Measurements from ENCODE around the gene HPSE2. TPM values are rescaled to one million over a fixed set of nuclear protein-coding genes. Genes with fewer than 3 reads are reported as not detected.

Gene HPSE2
- total and polyA plus RNA-seq, 2 experiments from 2014 or later, result 0.10 to 0.24 TPM

DNA sequence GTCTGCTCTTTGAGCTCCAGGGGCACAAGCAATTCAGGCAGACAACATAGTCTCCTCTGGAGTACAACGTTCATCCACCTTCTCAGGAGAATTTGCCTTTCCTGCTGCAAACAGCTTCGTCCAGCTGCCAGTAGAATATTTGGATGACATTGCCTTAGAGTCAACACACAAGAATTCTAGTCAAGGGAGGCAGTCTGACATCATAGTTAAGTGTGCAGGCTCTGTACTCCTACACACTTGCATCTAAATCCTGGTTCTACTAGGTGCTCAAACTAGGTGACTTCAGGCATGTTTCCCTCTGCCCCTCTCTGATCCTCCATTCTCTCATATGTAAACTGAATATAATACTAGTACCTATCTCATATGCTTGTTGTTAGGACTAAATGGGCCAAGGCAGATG lies 314.8 kb downstream of the HPSE2 start (continued):
- TF ChIP-seq, protein P1, sequence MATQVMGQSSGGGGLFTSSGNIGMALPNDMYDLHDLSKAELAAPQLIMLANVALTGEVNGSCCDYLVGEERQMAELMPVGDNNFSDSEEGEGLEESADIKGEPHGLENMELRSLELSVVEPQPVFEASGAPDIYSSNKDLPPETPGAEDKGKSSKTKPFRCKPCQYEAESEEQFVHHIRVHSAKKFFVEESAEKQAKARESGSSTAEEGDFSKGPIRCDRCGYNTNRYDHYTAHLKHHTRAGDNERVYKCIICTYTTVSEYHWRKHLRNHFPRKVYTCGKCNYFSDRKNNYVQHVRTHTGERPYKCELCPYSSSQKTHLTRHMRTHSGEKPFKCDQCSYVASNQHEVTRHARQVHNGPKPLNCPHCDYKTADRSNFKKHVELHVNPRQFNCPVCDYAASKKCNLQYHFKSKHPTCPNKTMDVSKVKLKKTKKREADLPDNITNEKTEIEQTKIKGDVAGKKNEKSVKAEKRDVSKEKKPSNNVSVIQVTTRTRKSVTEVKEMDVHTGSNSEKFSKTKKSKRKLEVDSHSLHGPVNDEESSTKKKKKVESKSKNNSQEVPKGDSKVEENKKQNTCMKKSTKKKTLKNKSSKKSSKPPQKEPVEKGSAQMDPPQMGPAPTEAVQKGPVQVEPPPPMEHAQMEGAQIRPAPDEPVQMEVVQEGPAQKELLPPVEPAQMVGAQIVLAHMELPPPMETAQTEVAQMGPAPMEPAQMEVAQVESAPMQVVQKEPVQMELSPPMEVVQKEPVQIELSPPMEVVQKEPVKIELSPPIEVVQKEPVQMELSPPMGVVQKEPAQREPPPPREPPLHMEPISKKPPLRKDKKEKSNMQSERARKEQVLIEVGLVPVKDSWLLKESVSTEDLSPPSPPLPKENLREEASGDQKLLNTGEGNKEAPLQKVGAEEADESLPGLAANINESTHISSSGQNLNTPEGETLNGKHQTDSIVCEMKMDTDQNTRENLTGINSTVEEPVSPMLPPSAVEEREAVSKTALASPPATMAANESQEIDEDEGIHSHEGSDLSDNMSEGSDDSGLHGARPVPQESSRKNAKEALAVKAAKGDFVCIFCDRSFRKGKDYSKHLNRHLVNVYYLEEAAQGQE (IDR thresholded peaks at IDR 0.05; ENCODE audit: unreplicated experiment), result no peak
- TF ChIP-seq EZH2phosphoT487 (IDR thresholded peaks at IDR 0.05; ENCODE audit: unreplicated experiment), result no peak

DNA sequence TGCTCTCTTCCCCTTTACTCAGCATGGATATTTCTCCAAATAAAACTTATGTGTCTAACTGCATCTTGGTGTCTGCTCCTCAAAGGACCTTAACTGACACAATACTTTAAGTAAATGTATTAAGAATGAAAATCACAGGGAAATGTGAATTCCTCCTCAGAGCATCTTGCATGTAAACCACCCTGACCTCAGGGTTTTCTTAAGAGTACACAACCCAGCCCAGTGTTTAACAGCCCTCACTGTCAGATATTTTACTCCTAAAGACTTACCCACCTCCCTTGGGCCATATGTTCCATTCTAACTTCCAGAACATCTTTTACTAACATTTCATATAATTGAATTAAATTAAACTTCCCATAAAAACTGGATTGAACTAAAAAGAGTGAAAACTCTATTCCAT lies 315.3 kb downstream of the HPSE2 start:
- no peak overlapping the region for H3K27ac Mint-ChIP-seq
- TF ChIP-seq, protein P1 (IDR thresholded peaks at IDR 0.05; ENCODE audit: unreplicated experiment), result no peak
- TF ChIP-seq EZH2phosphoT487 (IDR thresholded peaks at IDR 0.05; ENCODE audit: unreplicated experiment), result no peak
- TF ChIP-seq ZNF114 (CRISPR knock-in tag; IDR thresholded peaks at IDR 0.05), result no peak
- no peak for TF ChIP-seq JUNB (IDR thresholded peaks at IDR 0.05; ENCODE audit: unreplicated experiment)
- TF ChIP-seq STAT1 (IDR thresholded peaks at IDR 0.05; ENCODE audit: unreplicated experiment), result no peak
- TF ChIP-seq EZH2 (IDR thresholded peaks at IDR 0.05; ENCODE audit: low read depth, unreplicated experiment), result no peak
- TF ChIP-seq POLR2AphosphoS5 (IDR thresholded peaks at IDR 0.05; ENCODE audit: low read depth), result no peak
- no peak for TF ChIP-seq ZNF331 (CRISPR knock-in tag; IDR thresholded peaks at IDR 0.05; ENCODE audit: low read depth)
- TF ChIP-seq, protein P2, sequence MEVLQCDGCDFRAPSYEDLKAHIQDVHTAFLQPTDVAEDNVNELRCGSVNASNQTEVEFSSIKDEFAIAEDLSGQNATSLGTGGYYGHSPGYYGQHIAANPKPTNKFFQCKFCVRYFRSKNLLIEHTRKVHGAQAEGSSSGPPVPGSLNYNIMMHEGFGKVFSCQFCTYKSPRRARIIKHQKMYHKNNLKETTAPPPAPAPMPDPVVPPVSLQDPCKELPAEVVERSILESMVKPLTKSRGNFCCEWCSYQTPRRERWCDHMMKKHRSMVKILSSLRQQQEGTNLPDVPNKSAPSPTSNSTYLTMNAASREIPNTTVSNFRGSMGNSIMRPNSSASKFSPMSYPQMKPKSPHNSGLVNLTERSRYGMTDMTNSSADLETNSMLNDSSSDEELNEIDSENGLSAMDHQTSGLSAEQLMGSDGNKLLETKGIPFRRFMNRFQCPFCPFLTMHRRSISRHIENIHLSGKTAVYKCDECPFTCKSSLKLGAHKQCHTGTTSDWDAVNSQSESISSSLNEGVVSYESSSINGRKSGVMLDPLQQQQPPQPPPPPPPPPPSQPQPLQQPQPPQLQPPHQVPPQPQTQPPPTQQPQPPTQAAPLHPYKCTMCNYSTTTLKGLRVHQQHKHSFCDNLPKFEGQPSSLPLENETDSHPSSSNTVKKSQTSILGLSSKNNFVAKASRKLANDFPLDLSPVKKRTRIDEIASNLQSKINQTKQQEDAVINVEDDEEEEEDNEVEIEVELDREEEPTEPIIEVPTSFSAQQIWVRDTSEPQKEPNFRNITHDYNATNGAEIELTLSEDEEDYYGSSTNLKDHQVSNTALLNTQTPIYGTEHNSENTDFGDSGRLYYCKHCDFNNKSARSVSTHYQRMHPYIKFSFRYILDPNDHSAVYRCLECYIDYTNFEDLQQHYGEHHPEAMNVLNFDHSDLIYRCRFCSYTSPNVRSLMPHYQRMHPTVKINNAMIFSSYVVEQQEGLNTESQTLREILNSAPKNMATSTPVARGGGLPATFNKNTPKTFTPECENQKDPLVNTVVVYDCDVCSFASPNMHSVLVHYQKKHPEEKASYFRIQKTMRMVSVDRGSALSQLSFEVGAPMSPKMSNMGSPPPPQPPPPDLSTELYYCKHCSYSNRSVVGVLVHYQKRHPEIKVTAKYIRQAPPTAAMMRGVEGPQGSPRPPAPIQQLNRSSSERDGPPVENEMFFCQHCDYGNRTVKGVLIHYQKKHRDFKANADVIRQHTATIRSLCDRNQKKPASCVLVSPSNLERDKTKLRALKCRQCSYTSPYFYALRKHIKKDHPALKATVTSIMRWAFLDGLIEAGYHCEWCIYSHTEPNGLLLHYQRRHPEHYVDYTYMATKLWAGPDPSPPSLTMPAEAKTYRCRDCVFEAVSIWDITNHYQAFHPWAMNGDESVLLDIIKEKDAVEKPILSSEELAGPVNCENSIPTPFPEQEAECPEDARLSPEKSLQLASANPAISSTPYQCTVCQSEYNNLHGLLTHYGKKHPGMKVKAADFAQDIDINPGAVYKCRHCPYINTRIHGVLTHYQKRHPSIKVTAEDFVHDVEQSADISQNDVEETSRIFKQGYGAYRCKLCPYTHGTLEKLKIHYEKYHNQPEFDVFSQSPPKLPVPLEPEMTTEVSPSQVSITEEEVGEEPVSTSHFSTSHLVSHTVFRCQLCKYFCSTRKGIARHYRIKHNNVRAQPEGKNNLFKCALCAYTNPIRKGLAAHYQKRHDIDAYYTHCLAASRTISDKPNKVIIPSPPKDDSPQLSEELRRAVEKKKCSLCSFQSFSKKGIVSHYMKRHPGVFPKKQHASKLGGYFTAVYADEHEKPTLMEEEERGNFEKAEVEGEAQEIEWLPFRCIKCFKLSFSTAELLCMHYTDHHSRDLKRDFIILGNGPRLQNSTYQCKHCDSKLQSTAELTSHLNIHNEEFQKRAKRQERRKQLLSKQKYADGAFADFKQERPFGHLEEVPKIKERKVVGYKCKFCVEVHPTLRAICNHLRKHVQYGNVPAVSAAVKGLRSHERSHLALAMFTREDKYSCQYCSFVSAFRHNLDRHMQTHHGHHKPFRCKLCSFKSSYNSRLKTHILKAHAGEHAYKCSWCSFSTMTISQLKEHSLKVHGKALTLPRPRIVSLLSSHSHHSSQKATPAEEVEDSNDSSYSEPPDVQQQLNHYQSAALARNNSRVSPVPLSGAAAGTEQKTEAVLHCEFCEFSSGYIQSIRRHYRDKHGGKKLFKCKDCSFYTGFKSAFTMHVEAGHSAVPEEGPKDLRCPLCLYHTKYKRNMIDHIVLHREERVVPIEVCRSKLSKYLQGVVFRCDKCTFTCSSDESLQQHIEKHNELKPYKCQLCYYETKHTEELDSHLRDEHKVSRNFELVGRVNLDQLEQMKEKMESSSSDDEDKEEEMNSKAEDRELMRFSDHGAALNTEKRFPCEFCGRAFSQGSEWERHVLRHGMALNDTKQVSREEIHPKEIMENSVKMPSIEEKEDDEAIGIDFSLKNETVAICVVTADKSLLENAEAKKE (CRISPR knock-in tag; IDR thresholded peaks at IDR 0.05), result no peak
- TF ChIP-seq, protein P3, sequence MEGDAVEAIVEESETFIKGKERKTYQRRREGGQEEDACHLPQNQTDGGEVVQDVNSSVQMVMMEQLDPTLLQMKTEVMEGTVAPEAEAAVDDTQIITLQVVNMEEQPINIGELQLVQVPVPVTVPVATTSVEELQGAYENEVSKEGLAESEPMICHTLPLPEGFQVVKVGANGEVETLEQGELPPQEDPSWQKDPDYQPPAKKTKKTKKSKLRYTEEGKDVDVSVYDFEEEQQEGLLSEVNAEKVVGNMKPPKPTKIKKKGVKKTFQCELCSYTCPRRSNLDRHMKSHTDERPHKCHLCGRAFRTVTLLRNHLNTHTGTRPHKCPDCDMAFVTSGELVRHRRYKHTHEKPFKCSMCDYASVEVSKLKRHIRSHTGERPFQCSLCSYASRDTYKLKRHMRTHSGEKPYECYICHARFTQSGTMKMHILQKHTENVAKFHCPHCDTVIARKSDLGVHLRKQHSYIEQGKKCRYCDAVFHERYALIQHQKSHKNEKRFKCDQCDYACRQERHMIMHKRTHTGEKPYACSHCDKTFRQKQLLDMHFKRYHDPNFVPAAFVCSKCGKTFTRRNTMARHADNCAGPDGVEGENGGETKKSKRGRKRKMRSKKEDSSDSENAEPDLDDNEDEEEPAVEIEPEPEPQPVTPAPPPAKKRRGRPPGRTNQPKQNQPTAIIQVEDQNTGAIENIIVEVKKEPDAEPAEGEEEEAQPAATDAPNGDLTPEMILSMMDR (conservative IDR thresholded peaks at IDR 0.05; ENCODE audit: low read depth in 2 of 2), result no peak

More for the DNA sequence above, 315.3 kb downstream of the HPSE2 start:
- no peaks in the 10 kb centered on the region for H3K9me2 ChIP-seq (ENCODE audit: insufficient read depth)
- H3K27me3 ChIP-seq (ENCODE audit: insufficient read depth), result no peaks in the 10 kb centered on the region
- no peak overlapping the region for H2AFZ ChIP-seq
- Mint-ChIP-seq H3K4me3 (no peak overlapping the region), H3K9me3 (no peaks in the 10 kb centered on the region), H3K4me1 (peaks cover 9% of the 10 kb centered on the region; the same call in 2 of the 3 replicates), H3K27me3 (ENCODE audit: insufficient read depth, low read depth, poor library complexity) (no peaks in the 10 kb centered on the region), H3K36me3 (ENCODE audit: low read depth) (no peaks in the 10 kb centered on the region)
- H3K4me3 ChIP-seq, result no peak overlapping the region
- no peak overlapping the region for H3K27ac ChIP-seq (ENCODE audit: low read depth)
- H3K4me2 ChIP-seq, result no peak overlapping the region
- no peaks in the 10 kb centered on the region for H4K20me1 ChIP-seq (replicated peaks; ENCODE audit: insufficient read depth)
- 0 out of 2 replicates have a peak, but pooled peaks cover 4% of the 10 kb centered on the region for H3K4me1 ChIP-seq (ENCODE audit: insufficient read depth)
- ATAC-seq, result no peak
- no peaks in the 10 kb centered on the region for H3K79me2 ChIP-seq (replicated peaks; ENCODE audit: insufficient read depth)
- H3F3A ChIP-seq (replicated peaks; ENCODE audit: low read depth), result no peaks in the 10 kb centered on the region
- no peak for DNase-seq (ENCODE audit: low spot score)
- no peaks in the 10 kb centered on the region for H3K36me3 ChIP-seq (ENCODE audit: insufficient read depth)

All from GM23338 (cell line).